Measurements from ENCODE around the gene FSTL3. TPM values are rescaled to one million over a fixed set of nuclear protein-coding genes. Genes with fewer than 3 reads are reported as not detected.
A peak's percentile ranks its signal among the peaks of the same experiment; 100 is the strongest.

Gene FSTL3
- total and polyA plus RNA-seq, 10 of the 15 experiments (the other 5 are each of a cell fraction or from before 2014, with no cell fraction given), result 0.42 to 13.5 (median 3.6) TPM

DNA sequence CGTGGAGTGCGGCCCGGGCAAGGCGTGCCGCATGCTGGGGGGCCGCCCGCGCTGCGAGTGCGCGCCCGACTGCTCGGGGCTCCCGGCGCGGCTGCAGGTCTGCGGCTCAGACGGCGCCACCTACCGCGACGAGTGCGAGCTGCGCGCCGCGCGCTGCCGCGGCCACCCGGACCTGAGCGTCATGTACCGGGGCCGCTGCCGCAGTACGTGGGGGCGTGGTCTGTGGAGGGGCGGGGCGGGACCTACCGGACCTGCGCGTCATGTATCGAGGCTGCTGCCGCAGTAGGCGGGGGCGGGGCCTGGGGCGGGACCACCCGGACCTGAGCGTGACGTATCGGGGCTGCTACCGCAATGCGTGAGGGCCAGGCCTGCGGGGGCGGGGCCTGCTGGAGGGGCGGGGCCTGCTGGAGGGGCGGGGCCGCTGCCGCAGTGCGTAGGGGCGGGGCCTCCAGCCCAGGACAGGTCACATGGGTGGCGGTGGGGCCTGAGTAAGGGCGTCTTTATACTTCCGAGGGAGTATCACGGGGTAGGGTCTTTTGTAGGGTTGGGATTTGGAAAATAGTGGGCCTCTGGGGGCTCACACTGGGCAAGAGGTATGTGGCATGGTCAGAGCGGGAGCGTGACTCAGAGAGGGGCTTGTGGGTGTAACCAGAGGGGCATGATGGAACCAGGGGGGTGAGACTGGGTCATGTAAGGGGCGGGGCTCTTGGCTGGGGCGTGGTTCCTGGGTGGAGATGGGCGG, 4.3 kb downstream of the FSTL3 start (continued):
- TF ChIP-seq, protein P1, sequence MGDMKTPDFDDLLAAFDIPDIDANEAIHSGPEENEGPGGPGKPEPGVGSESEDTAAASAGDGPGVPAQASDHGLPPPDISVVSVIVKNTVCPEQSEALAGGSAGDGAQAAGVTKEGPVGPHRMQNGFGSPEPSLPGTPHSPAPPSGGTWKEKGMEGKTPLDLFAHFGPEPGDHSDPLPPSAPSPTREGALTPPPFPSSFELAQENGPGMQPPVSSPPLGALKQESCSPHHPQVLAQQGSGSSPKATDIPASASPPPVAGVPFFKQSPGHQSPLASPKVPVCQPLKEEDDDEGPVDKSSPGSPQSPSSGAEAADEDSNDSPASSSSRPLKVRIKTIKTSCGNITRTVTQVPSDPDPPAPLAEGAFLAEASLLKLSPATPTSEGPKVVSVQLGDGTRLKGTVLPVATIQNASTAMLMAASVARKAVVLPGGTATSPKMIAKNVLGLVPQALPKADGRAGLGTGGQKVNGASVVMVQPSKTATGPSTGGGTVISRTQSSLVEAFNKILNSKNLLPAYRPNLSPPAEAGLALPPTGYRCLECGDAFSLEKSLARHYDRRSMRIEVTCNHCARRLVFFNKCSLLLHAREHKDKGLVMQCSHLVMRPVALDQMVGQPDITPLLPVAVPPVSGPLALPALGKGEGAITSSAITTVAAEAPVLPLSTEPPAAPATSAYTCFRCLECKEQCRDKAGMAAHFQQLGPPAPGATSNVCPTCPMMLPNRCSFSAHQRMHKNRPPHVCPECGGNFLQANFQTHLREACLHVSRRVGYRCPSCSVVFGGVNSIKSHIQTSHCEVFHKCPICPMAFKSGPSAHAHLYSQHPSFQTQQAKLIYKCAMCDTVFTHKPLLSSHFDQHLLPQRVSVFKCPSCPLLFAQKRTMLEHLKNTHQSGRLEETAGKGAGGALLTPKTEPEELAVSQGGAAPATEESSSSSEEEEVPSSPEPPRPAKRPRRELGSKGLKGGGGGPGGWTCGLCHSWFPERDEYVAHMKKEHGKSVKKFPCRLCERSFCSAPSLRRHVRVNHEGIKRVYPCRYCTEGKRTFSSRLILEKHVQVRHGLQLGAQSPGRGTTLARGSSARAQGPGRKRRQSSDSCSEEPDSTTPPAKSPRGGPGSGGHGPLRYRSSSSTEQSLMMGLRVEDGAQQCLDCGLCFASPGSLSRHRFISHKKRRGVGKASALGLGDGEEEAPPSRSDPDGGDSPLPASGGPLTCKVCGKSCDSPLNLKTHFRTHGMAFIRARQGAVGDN (IDR thresholded peaks at IDR 0.05), result peak; percentile 86
- TF ChIP-seq EGR1 (IDR thresholded peaks at IDR 0.05; ENCODE audit: borderline replicate concordance in 1 of 2, low read depth in 2 of 2, low read length in 2 of 2), result peak in 1 of 2 experiments; percentile 84; a peak in 2 of 3 replicates
- TF ChIP-seq TAF1 (IDR thresholded peaks at IDR 0.05; ENCODE audit: borderline replicate concordance, low read depth, low read length), result peak; percentile 54; the same call in 1 of the 2 replicates
- peak; percentile 64 for TF ChIP-seq SP1 (IDR thresholded peaks at IDR 0.05; ENCODE audit: low read depth, low read length)
- TF ChIP-seq CREM (IDR thresholded peaks at IDR 0.05; ENCODE audit: low read depth), result peak; percentile 38
- 0 out of 2 replicates have a peak, but pooled peaks have one; percentile 46 for TF ChIP-seq ZSCAN29 (IDR thresholded peaks at IDR 0.05)
- TF ChIP-seq RELA (IDR thresholded peaks at IDR 0.05; ENCODE audit: borderline replicate concordance, partially characterized antibody), result peak; percentile 83
- TF ChIP-seq, protein P2, sequence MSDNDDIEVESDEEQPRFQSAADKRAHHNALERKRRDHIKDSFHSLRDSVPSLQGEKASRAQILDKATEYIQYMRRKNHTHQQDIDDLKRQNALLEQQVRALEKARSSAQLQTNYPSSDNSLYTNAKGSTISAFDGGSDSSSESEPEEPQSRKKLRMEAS (IDR thresholded peaks at IDR 0.05; ENCODE audit: low read depth, low read length), result no peak; the same call in 1 of the 2 replicates
- TF ChIP-seq ZNF217 (IDR thresholded peaks at IDR 0.05), result 0 out of 2 replicates have a peak, but pooled peaks have one; percentile 68
- TF ChIP-seq ZNF24 (IDR thresholded peaks at IDR 0.05), result peak; percentile 54; the same call in 1 of the 2 replicates
- 0 out of 2 replicates have a peak, but pooled peaks have one; percentile 25 for TF ChIP-seq TBL1XR1 (IDR thresholded peaks at IDR 0.05; ENCODE audit: low read depth, low read length)
- TF ChIP-seq ATF7 (IDR thresholded peaks at IDR 0.05; ENCODE audit: low read depth), result peak; percentile 58; the same call in 1 of the 2 replicates
- peak; percentile 90 for TF ChIP-seq RAD51 (IDR thresholded peaks at IDR 0.05)
- TF ChIP-seq JUNB (IDR thresholded peaks at IDR 0.05), result no peak
- TF ChIP-seq WRNIP1 (IDR thresholded peaks at IDR 0.05; ENCODE audit: borderline replicate concordance, low read depth, low read length), result no peak
- TF ChIP-seq HDGF (IDR thresholded peaks at IDR 0.05), result peak; percentile 98
- TF ChIP-seq, protein P3, sequence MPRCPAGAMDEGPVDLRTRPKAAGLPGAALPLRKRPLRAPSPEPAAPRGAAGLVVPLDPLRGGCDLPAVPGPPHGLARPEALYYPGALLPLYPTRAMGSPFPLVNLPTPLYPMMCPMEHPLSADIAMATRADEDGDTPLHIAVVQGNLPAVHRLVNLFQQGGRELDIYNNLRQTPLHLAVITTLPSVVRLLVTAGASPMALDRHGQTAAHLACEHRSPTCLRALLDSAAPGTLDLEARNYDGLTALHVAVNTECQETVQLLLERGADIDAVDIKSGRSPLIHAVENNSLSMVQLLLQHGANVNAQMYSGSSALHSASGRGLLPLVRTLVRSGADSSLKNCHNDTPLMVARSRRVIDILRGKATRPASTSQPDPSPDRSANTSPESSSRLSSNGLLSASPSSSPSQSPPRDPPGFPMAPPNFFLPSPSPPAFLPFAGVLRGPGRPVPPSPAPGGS (IDR thresholded peaks at IDR 0.05; ENCODE audit: borderline replicate concordance, insufficient read depth, low read depth, low read length, poor library complexity, severe bottlenecking), result peak; percentile 25
- TF ChIP-seq, protein P4, sequence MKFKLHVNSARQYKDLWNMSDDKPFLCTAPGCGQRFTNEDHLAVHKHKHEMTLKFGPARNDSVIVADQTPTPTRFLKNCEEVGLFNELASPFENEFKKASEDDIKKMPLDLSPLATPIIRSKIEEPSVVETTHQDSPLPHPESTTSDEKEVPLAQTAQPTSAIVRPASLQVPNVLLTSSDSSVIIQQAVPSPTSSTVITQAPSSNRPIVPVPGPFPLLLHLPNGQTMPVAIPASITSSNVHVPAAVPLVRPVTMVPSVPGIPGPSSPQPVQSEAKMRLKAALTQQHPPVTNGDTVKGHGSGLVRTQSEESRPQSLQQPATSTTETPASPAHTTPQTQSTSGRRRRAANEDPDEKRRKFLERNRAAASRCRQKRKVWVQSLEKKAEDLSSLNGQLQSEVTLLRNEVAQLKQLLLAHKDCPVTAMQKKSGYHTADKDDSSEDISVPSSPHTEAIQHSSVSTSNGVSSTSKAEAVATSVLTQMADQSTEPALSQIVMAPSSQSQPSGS (IDR thresholded peaks at IDR 0.05; ENCODE audit: low read length), result no peak
- TF ChIP-seq, protein P5, sequence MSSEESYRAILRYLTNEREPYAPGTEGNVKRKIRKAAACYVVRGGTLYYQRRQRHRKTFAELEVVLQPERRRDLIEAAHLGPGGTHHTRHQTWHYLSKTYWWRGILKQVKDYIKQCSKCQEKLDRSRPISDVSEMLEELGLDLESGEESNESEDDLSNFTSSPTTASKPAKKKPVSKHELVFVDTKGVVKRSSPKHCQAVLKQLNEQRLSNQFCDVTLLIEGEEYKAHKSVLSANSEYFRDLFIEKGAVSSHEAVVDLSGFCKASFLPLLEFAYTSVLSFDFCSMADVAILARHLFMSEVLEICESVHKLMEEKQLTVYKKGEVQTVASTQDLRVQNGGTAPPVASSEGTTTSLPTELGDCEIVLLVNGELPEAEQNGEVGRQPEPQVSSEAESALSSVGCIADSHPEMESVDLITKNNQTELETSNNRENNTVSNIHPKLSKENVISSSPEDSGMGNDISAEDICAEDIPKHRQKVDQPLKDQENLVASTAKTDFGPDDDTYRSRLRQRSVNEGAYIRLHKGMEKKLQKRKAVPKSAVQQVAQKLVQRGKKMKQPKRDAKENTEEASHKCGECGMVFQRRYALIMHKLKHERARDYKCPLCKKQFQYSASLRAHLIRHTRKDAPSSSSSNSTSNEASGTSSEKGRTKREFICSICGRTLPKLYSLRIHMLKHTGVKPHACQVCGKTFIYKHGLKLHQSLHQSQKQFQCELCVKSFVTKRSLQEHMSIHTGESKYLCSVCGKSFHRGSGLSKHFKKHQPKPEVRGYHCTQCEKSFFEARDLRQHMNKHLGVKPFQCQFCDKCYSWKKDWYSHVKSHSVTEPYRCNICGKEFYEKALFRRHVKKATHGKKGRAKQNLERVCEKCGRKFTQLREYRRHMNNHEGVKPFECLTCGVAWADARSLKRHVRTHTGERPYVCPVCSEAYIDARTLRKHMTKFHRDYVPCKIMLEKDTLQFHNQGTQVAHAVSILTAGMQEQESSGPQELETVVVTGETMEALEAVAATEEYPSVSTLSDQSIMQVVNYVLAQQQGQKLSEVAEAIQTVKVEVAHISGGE (CRISPR knock-in tag; IDR thresholded peaks at IDR 0.05), result no peak
- no peak for TF ChIP-seq EED (IDR thresholded peaks at IDR 0.05; ENCODE audit: low read depth)

Data from GM12878 (cell line).